Activated CD8-positive, alpha-beta memory T cell treated with anti-CD3 and anti-CD28 coated beads, Interleukin-2, amount 10 ng/mL, durations not matched to agents 7 days and 5 days (primary cell): ENCODE data around the gene C5orf34. TPM values are rescaled to one million over a fixed set of nuclear protein-coding genes. Genes with fewer than 3 reads are reported as not detected.
"Not testable (repeated sequence)": the region's sequence is repeated elsewhere in the genome, so short reads cannot be mapped to it uniquely, and the experiment has no call there.

Experiments used
- ATAC-seq: fragments of 150-1000 bp; cut with Tn5 transposase; one replicate; pipeline ENCODE4 v1.10.0; 2021; ENCODE audit warnings: moderate library complexity
- CTCF ChIA-PET: fragments of 350-600 bp; sonication (Branson Sonifier 250); formaldehyde crosslinking; loops from one replicate; lab custom pipeline; 2021; ENCODE audit warnings: antibody characterized with exemption; lab: Charles Lee
- DNase-seq: peaks from one replicate; pipeline ENCODE4 v3.0.0-alpha.2; 2020
- H3K27ac Mint-ChIP-seq: one replicate; pipeline ENCODE4 v1.8.0; 2021; ENCODE audit warnings: mild to moderate bottlenecking, mixed read lengths
- H3K27me3 Mint-ChIP-seq: one replicate; pipeline ENCODE4 v1.8.0; 2021; ENCODE audit warnings: mixed read lengths
- H3K36me3 Mint-ChIP-seq: one replicate; pipeline ENCODE4 v1.8.0; 2021; ENCODE audit warnings: mild to moderate bottlenecking, mixed read lengths
- H3K4me1 Mint-ChIP-seq: one replicate; pipeline ENCODE4 v1.8.0; 2021; ENCODE audit warnings: mixed read lengths
- H3K4me3 Mint-ChIP-seq: one replicate; pipeline ENCODE4 v1.8.0; 2021; ENCODE audit warnings: mild to moderate bottlenecking, moderate library complexity, mixed read lengths
- H3K9me3 Mint-ChIP-seq: one replicate; pipeline ENCODE4 v1.8.0; 2022; ENCODE audit warnings: low read depth, mixed read lengths
- total RNA-seq, 2 experiments: library from RNA; stranded (reverse); gene quantifications; one replicate each; pipeline ENCODE4 v1.2.3, GENCODE V29; 2021

The C5orf34 gene
- total RNA-seq, 2 experiments from 2014 or later, result 7.0 to 9.8 TPM

DNA sequence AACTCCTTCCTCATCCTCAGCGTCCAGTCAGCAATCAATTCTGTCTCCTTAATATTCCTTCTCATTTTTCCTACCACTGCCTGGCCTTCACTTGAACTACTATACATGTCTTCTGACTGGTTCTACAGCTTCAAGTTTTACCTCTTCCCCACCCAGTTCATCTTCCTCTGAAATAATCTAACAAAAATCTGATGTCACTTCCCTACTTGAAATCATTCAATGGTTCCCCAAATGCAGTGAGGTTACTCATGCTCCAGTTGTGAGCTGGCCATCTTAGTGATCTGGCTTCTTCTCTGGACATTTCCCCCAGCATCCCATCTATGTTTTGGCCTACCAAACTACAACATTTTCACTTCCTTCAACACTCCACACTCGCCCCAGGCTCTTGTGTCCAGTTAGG lies 16.4 kb downstream of the C5orf34 start:
- no peak for ATAC-seq
- H3K4me3 Mint-ChIP-seq, result no peak overlapping the region
- no peak for DNase-seq
- CTCF ChIA-PET, result interaction anchor here (1.2 to 1.3 kb wide), 2 partner anchors 9 to 14 kb away, joined by 3 to 6 read pairs; partner anchors contain the start of gene TMEM267
- H3K4me1 Mint-ChIP-seq, result peaks cover 8% of the 10 kb centered on the region
- peaks cover 24% of the 10 kb centered on the region for H3K36me3 Mint-ChIP-seq
- H3K9me3 Mint-ChIP-seq, result no peaks in the 10 kb centered on the region
- no peak overlapping the region for H3K27ac Mint-ChIP-seq
- no peaks in the 10 kb centered on the region for H3K27me3 Mint-ChIP-seq

- no peaks in the 10 kb centered on the region for H3K9me3 Mint-ChIP-seq
- no peak for DNase-seq
- peaks cover 22% of the 10 kb centered on the region for H3K36me3 Mint-ChIP-seq
- H3K4me1 Mint-ChIP-seq, result peaks cover 8% of the 10 kb centered on the region
- ATAC-seq, result peak; percentile 42
- H3K4me3 Mint-ChIP-seq, result peak overlapping the region; percentile 51
- peak overlapping the region; percentile 38 for H3K27ac Mint-ChIP-seq
- CTCF ChIA-PET, result interaction anchor here (0.8 to 1.6 kb wide), 3 partner anchors 13 to 16 kb away, joined by 3 to 9 read pairs (median 6); partner anchors contain the start of gene TMEM267
- H3K27me3 Mint-ChIP-seq, result no peaks in the 10 kb centered on the region
Measured at GRCh38 chr5:43497311-43498104, 17.4 kb downstream of the C5orf34 start.

DNA sequence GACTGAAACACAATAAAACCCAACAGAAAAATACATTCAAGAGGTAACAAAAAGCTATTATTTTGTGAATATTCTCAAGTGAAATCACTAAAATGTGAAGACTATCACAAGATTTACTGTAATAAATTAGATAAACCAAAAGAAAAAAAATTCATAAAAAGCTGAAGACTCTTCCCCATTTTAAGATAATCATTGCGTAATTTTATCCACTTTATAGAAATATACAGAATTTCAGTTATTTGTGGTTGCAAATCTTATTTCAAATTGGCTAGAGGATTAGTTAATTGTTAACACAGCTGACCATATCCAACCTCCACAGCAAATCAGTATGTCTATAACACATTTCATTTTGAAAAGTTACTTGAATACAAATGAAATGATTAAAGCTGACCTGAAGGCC lies 23.6 kb downstream of the C5orf34 start:
- H3K36me3 Mint-ChIP-seq, result peaks cover 14% of the 10 kb centered on the region
- CTCF ChIA-PET, result no interaction called here
- H3K27ac Mint-ChIP-seq, result no peak overlapping the region
- no peak overlapping the region for H3K4me3 Mint-ChIP-seq
- DNase-seq (no peak), ATAC-seq (no peak)
- peaks cover 1% of the 10 kb centered on the region for H3K4me1 Mint-ChIP-seq
- H3K9me3 Mint-ChIP-seq, result no peaks in the 10 kb centered on the region
- no peaks in the 10 kb centered on the region for H3K27me3 Mint-ChIP-seq

DNA sequence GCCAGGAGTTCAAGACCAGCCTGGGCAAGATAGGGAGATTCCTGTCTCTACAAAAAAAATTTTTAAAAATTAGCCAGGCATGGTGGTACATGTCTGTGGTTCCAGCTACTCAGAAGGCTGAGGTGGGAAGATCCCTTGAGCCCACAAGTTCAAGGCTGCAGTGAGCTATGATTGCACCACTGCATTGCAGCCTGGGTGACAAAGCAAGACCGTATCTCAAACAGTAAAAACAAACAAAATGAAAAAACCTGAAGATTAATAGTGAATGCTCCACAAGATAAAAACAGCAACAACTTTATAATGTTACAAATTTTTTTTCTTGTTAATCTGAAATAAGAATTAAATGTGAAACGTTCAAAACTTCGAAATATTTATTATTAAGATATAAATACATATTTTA lies 28.6 kb downstream of the C5orf34 start:
- ATAC-seq (no peak), DNase-seq (no peak)
- Mint-ChIP-seq H3K27me3 (no peaks in the 10 kb centered on the region), H3K36me3 (peaks cover 15% of the 10 kb centered on the region), H3K27ac (peak overlapping the region; percentile 20), H3K4me1 (peaks cover 36% of the 10 kb centered on the region), H3K4me3 (no peak overlapping the region), H3K9me3 (no peaks in the 10 kb centered on the region)
- CTCF ChIA-PET, result interaction anchor here (1.0 to 3.2 kb wide), 5 partner anchors 14 to 365 kb away, joined by 3 to 25 read pairs (median 5); partner anchors contain the start of genes C5orf34 and HMGCS1

DNA sequence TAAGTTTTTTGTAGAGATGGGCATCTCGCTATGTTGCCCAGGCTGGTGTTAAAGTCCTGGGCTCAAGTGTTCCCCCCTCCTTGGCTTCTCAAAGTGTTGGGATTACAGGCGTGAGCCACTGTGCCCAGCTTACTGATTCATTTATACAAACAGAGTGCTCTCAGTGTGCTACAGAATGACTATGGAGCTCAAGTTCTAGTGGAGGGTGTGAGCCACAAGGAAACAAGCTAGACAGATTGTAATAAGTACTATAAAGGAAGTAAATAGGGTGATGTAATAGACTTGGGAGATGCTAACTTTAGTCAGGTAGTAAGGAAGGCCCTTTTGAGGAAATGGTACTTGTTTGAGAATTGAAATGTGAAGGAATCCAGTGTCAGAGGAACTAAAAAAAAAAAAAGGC lies 29.5 kb downstream of the C5orf34 start:
- no peak overlapping the region for H3K4me3 Mint-ChIP-seq
- DNase-seq (no peak), ATAC-seq (no peak)
- CTCF ChIA-PET, result interaction anchor here (0.6 to 3.2 kb wide), 15 partner anchors 11 to 444 kb away, joined by 3 to 25 read pairs (median 4); partner anchors contain the start of genes C5orf34 and HMGCS1
- H3K36me3 Mint-ChIP-seq, result peaks cover 14% of the 10 kb centered on the region
- no peaks in the 10 kb centered on the region for H3K27me3 Mint-ChIP-seq
- peak overlapping the region; percentile 100 for H3K27ac Mint-ChIP-seq
- peaks cover 41% of the 10 kb centered on the region for H3K4me1 Mint-ChIP-seq
- no peaks in the 10 kb centered on the region for H3K9me3 Mint-ChIP-seq

DNA sequence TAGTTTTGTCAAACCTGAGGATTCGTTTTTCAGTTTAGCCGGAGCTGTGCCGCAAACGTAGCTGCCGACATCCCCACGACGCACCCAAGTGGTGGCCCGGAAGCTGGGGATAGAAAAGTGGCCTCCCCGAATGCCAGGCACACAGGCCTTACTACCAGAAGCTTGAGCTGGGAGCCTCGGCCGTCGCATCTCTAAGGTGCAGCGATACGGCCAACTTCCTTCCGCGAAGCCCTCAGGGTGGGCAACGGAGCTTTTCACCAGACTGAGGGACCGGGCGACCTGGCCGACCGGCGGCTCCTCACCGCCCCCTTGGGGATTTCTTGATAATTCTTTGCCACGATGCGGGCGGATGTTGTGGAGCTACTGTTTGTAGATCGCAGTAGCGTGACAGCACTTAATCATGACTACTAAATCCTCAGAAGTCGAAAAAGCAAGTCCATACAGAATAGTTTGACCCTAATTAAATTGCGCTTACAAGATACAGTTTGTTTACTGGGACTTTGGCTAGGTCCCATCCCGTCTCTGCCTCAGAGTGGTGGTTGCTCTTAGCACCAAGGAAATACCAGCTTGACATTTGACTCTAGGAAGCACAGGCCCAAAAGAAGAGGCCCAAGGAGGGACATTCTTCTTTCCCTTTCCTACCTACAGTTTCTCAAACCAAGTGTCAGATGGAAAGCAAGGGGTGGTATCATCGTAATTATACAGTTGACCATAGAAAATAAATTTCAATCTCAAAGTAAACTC lies 30.7 kb downstream of the C5orf34 start:
- DNase-seq (peak; percentile 94), ATAC-seq (peak; percentile 78)
- CTCF ChIA-PET, result interaction anchor here (0.8 to 3.2 kb wide), 43 partner anchors 9 to 1325 kb away, joined by 3 to 25 read pairs (median 4); partner anchors contain the start of genes C5orf34, HMGCS1 and ZNF131
- H3K4me1 Mint-ChIP-seq, result peaks cover 45% of the 10 kb centered on the region
- peaks cover 15% of the 10 kb centered on the region for H3K36me3 Mint-ChIP-seq
- H3K9me3 Mint-ChIP-seq, result no peaks in the 10 kb centered on the region
- peak overlapping the region; percentile 100 for H3K27ac Mint-ChIP-seq
- no peaks in the 10 kb centered on the region for H3K27me3 Mint-ChIP-seq
- peak overlapping the region; percentile 98 for H3K4me3 Mint-ChIP-seq

GRCh38 chr5:43483298-43484105 lies 31.4 kb downstream of the C5orf34 start, which contains the start of gene TMEM267:
TSS of gene TMEM267 (minus strand) at chr5:43483865. CDS start at chr5:43453969, 29,896 bp downstream.
- CTCF ChIA-PET, result interaction anchor here (0.8 to 3.2 kb wide), 41 partner anchors 8 to 1326 kb away, joined by 3 to 25 read pairs (median 4); partner anchors contain the start of genes C5orf34, HMGCS1 and ZNF131
- peaks cover 16% of the 10 kb centered on the region for H3K36me3 Mint-ChIP-seq
- H3K4me3 Mint-ChIP-seq, result peak within 1 kb of the TSS; percentile 98
- no peaks in the 10 kb centered on the region for H3K9me3 Mint-ChIP-seq
- H3K4me1 Mint-ChIP-seq, result peaks cover 45% of the 10 kb centered on the region
- ATAC-seq (peak; percentile 84), DNase-seq (peak; percentile 92)
- no peaks in the 10 kb centered on the region for H3K27me3 Mint-ChIP-seq
- peak within 1 kb of the TSS; percentile 100 for H3K27ac Mint-ChIP-seq

DNA sequence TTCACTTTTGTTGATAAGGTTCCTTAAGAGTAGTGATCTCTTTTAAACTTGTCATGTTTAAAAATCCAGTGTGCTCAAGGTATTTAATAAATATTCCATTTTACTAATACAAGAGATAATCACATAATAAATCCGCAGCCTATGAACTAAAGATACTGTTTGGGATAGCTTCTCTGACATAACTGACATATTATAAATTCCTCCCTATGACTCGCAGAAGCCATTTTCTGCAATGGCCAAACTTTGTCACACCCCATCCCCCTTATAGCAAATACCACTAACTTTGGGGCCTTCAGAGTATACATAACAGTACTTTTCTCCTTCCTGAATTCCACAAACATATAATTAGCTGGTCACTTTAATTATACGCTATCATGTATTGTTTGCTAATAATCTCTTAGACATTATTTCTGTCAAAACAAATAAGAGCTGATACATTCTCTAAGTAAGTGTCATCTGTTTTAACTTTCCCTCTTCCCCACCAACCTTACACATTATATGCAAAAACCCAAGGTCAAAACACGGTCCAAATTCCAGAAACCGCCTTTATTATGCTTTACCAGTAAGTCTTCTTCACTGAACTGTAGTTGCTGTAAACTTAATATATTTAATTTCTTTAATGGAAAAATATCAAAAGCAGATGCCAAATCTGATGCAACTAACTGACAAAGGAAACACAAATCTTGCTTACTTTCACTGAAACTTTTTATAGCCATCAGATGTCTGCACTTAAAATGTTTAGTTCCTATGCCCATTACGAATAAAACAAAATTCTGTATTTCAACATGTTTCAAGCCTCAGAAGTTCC lies 32.3 kb downstream of the C5orf34 start:
- DNase-seq (no peak), ATAC-seq (no peak)
- Mint-ChIP-seq H3K36me3 (peaks cover 16% of the 10 kb centered on the region), H3K4me3 (peak overlapping the region; percentile 98), H3K4me1 (peaks cover 45% of the 10 kb centered on the region), H3K27me3 (no peaks in the 10 kb centered on the region), H3K9me3 (no peaks in the 10 kb centered on the region), H3K27ac (peak overlapping the region; percentile 100)
- CTCF ChIA-PET, result interaction anchor here (0.9 to 1.0 kb wide), 2 partner anchors 33 to 74 kb away, joined by 3 read pairs; no protein-coding TSS in a partner anchor

DNA sequence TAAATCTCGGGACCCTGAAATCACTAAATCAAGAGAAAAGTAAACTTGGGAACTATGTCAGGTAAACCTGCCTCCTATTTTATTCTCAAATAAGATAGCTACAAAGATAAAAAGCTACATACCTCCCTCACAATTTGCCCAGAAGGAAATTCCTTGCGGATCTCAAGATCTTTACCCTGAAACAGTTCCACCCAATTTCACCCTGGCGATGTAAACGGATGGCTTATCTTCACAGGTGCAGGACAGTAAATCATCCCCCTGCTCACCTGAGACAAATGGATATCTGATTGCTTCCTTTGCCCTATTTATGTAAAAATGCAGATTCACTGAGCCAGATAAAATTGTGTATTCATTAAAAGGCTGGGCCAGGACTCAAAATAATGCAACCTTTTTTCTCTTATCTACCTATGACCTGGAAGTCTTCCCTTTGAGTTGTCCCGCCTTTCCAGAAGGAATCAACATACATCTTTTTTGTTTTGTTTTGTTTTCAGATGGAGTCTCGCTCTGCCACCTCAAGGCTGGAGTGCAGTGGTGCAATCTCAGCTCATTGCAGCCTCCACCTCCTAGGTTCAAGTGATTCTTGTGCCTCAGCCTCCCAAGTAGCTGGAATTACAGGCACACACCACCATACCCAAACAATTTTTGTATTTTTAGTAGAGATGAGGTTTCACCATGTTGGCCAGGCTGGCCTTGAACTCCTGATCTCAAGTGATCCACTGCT lies 45.1 kb downstream of the C5orf34 start:
- H3K4me3 Mint-ChIP-seq, result no peak overlapping the region
- CTCF ChIA-PET, result no interaction called here

DNA sequence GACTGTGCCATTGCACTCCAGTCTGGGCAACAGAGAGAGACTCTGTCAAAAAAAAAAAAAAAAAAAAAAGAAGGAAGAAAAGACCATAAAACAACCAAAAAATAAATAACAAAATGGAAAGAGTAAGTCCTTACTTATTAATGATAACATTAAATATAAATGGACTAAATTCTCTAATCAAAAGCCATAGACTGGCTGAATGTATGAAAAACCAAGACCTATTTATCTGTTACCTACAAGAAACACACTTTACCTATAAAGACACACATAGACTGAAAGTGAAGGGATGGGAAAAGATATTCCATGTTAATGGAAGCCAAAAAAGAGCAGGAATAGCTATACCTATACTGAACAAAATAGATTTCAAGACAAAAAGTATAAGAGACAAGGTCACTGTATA lies 47.8 kb downstream of the C5orf34 start:
- ATAC-seq, result no peak
- Mint-ChIP-seq H3K36me3 (peaks cover 79% of the 10 kb centered on the region), H3K9me3 (peaks cover 23% of the 10 kb centered on the region), H3K4me1 (peaks cover 1% of the 10 kb centered on the region), H3K4me3 (no peak overlapping the region), H3K27me3 (no peaks in the 10 kb centered on the region), H3K27ac (no peak overlapping the region)
- no peak for DNase-seq
- CTCF ChIA-PET, result interaction anchor here (1.5 kb wide), 1 partner anchor 17 kb away, joined by 3 read pairs; the partner anchor contains the start of gene TMEM267

More for the DNA sequence above, 45.1 kb downstream of the C5orf34 start:
- ATAC-seq (no peak), DNase-seq (no peak)
- peaks cover 83% of the 10 kb centered on the region for H3K36me3 Mint-ChIP-seq
- H3K27ac Mint-ChIP-seq, result no peak overlapping the region
- H3K9me3 Mint-ChIP-seq, result peaks cover 27% of the 10 kb centered on the region
- H3K4me1 Mint-ChIP-seq, result peaks cover 4% of the 10 kb centered on the region
- no peaks in the 10 kb centered on the region for H3K27me3 Mint-ChIP-seq

DNA sequence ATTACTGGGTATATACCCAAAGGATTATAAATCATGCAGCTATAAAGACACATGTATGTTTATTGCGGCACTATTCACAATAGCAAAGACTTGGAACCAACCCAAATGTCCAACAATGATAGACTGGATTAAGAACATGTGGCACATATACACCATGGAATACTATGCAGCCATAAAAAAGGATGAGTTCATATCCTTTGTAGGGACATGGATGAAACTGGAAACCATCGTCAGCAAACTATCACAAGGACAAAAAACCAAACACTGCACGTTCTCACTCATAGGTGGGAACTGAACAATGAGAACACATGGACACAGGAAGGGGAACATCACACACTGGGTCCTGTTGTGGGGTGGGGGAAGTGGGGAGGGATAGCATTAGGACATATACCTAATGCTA lies 49.5 kb downstream of the C5orf34 start:
- Mint-ChIP-seq H3K9me3 (peaks cover 18% of the 10 kb centered on the region), H3K36me3 (peaks cover 76% of the 10 kb centered on the region)
- DNase-seq, H3K27me3 Mint-ChIP-seq, CTCF ChIA-PET, H3K27ac Mint-ChIP-seq, H3K4me1 Mint-ChIP-seq, ATAC-seq, H3K4me3 Mint-ChIP-seq: not testable (repeated sequence)
